Fibroblast of mammary gland (primary cell): Measurements from ENCODE around the gene FKBP2.

ENCODE experiments used
- DNase-seq: peaks from one replicate; pipeline ENCODE4 v3.0.0-alpha.2; 2010; ENCODE audit warnings: low read depth
- H3K4me3 ChIP-seq: 2 replicates; pipeline ENCODE4 v1.5.1; 2011; ENCODE audit warnings: low read depth, mild to moderate bottlenecking, low read length, moderate library complexity; ENCODE audit not compliant: control insufficient read depth
- TF ChIP-seq, protein P1 (sequence below): conservative IDR thresholded peaks from 2 replicates; pipeline ENCODE4 v1.5.1; 2011; ENCODE audit warnings: low read depth, low read length, inconsistent platforms; ENCODE audit not compliant: control insufficient read depth, insufficient read depth

Gene FKBP2

DNA sequence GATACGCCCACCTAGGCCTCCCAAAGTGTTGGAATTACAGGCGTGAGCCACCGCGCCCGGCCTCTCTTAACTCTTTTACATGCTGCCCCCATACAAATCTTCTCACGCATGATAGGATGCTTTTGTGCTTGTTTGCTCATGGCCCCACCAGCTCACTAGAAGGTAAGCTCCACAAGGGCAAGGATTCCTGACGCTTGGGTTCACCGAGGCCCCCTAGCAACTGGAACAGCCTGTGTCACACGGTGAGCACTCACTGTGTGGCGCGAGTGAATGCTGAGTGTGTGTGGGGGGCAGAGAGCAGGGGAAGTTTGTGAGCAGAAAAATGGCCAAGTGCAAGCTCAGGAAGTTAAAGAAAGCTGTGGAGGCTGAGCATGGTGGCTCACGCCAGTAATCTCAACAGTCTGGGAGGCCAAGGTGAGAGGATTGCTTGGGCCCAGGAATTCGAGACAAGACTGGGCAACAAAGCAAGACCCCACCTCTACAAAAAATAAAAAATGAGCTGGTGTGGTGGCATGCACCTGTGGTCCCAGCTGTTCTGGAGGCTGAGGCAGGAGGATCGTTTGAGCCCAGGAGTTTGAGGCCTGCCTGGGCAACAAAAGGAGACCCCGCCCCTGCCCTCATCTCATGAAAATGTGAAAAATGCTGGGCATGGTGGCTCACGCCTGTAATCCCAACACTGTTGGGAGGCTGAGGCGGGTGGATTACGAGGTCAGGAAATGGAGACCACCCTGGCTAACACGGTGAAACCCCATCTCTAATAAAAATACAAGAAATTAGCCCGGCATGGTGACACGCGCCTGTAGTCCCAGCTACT is 41.3 kb downstream of the FKBP2 start:
- no peak overlapping the region for H3K4me3 ChIP-seq
- TF ChIP-seq, protein P1, sequence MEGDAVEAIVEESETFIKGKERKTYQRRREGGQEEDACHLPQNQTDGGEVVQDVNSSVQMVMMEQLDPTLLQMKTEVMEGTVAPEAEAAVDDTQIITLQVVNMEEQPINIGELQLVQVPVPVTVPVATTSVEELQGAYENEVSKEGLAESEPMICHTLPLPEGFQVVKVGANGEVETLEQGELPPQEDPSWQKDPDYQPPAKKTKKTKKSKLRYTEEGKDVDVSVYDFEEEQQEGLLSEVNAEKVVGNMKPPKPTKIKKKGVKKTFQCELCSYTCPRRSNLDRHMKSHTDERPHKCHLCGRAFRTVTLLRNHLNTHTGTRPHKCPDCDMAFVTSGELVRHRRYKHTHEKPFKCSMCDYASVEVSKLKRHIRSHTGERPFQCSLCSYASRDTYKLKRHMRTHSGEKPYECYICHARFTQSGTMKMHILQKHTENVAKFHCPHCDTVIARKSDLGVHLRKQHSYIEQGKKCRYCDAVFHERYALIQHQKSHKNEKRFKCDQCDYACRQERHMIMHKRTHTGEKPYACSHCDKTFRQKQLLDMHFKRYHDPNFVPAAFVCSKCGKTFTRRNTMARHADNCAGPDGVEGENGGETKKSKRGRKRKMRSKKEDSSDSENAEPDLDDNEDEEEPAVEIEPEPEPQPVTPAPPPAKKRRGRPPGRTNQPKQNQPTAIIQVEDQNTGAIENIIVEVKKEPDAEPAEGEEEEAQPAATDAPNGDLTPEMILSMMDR: no peak
- no peak for DNase-seq

DNA sequence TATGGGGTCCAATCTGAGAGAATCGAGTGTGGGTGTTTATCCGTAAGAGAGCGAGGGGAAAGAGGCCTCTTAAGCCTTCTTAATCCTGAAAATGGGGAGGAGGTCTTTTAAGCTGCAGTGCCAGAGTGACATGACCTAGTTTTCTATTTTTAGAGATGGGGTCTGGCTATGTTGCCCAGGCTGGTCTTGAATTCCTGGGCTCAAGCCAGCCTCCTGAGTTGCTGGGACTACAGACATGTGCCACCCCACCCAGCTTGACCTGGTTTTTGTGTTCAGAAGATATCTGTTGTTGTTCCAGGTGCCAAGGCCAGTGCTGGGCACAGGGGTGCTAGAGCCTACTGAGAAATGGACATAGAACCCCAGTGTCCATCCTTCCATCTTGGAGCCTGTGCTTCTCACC is 42.2 kb downstream of the FKBP2 start:
- TF ChIP-seq, protein P1: no peak
- DNase-seq: no peak
- no peak overlapping the region for H3K4me3 ChIP-seq

DNA sequence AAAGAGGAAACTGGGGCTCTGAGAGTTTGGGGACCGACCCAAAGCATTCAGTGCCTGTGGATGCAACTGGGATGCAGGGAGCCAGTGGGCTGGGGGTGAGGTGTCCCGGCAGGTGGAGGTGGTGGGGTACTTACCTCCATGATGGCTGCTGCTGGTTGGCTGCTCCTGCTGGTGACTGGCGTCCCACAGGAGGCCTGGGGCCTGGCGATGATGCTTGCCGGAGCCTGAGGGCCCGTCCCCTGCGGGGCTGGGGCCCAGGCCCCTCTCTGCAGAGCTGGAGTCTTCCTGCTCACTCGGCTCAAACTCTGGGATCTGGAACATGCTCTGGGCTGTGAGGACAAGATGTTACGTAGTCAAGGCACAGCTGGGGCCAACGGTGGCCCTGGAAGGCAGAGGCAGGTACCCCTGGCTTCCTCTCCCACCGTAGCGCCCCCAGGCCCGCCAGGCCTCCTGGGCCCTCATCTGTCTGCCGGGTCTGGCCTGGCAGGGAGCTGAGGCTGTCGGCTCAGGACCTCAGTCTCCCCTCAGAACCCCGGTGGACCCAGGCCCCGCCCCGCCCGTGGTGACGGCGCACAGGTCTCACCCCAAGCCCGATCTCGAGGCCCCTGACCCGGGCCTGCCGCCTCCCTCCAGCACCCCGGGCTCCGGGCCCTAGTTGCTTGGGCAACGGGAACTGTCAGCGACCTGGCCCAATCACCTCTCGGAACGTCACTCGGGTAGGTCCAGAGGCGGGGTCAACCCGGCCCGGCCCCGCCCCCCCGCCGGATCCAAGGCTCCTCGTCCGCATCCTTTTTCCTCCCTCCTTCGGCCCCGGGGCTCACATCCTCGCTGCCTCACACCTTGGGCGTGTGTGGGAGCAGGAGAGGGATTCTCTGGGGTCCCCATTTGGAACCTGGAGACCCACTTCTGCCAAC is 43.4 kb downstream of the FKBP2 start, which contains the start of gene BAD:
TSS of gene BAD (minus strand) at position 618 of the 914 bp plus-strand sequence. CDS start at position 321, 297 bp downstream.
- peak within 1 kb of the TSS; percentile 71 for H3K4me3 ChIP-seq
- TF ChIP-seq, protein P1: no peak
- peak; percentile 87 for DNase-seq

DNA sequence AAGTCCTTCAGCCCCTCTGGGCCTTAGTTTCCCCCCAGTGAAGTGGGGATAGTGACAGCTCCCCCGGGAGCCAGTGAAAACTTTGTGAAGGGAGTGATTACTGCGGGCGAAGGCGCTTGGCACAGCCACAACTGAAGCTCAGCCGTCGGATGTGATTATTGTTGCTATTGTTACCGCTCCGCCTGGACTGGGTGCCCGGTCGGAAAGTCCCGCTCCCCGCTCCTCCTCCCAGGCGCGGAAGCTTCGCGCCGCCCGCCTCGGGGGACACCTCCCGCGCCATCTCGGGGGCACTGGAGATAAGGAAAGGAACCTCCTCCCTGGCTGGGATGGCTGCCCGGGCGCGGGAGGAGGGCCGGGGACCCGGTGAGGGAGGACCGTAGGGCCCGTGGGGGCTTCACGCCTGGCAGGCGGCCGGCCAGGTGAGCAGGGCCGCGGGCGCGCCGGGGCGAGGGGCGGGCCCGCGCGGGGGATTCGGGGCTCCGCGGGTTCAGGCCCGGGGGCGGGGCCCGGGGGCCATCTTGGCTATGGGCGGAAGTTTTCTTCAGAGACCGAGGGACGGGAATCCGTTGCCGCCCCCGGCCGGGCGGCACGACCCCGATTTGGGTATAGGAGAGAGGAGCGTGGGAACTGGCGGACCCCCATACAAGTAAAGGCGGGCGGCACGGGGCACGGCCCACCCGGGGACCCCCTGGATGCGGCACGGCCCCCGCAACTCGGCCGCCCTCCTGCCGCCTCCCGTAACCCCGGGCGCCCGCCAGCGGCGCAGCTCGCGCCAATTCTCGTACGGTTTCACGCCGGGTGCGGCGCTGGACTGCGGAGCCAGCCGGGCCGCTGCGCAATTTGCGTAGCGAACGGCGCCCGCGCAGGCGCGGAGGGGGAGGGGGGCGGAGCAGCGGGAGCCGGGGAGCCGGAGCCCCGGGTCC is 44.3 kb downstream of the FKBP2 start, which contains the start of gene GPR137:
TSS of gene GPR137 (plus strand) at position 887 of the 923 bp plus-strand sequence. CDS start 677 bp downstream, outside the sequence.
- peak within 1 kb of the TSS; percentile 71 for H3K4me3 ChIP-seq
- TF ChIP-seq, protein P1: no peak
- peak; percentile 54 for DNase-seq

DNA sequence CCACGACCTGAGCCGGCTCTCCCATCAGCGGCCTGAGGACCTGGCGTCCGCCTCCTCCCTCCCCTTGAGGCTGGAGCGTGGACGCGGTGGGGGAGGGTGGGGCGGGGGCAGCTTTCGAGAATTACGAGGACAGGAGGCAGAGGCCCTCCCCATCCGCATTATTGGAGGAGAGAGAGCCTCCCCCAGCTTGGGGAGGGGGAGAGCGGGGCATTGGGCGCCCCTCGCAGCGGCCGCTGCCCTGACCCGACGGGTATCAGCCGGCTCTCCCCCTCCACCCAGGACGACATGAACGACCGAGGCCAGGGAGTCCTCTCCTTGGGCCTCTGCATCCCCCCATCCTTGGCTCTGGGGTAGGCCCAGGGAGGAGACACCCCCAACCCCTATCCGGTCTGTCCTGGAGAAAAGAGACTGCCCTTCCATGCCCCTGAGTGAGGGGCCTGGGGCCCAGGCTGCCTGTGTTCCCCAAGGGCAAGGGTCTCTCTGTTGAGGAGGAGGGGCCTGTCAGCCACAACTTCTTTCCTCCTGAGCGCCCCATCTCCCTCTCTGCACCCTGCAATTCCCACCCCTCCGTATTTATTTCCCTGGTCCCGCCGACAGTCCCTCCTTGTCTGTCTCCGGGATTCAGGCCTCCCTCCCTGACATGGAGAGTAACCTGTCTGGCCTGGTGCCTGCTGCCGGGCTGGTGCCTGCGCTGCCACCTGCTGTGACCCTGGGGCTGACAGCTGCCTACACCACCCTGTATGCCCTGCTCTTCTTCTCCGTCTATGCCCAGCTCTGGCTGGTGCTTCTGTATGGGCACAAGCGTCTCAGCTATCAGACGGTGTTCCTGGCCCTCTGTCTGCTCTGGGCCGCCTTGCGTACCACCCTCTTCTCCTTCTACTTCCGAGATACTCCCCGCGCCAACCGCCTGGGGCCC is 45.2 kb downstream of the FKBP2 start:
- TF ChIP-seq, protein P1: no peak
- H3K4me3 ChIP-seq: peak overlapping the region; percentile 50
- no peak for DNase-seq
